Measurements from ENCODE around the gene HEBP2. TPM values are rescaled to one million over a fixed set of nuclear protein-coding genes. Genes with fewer than 3 reads are reported as not detected.

Gene HEBP2
- total RNA-seq, 1 experiment from 2014 or later: 73.1 TPM

DNA sequence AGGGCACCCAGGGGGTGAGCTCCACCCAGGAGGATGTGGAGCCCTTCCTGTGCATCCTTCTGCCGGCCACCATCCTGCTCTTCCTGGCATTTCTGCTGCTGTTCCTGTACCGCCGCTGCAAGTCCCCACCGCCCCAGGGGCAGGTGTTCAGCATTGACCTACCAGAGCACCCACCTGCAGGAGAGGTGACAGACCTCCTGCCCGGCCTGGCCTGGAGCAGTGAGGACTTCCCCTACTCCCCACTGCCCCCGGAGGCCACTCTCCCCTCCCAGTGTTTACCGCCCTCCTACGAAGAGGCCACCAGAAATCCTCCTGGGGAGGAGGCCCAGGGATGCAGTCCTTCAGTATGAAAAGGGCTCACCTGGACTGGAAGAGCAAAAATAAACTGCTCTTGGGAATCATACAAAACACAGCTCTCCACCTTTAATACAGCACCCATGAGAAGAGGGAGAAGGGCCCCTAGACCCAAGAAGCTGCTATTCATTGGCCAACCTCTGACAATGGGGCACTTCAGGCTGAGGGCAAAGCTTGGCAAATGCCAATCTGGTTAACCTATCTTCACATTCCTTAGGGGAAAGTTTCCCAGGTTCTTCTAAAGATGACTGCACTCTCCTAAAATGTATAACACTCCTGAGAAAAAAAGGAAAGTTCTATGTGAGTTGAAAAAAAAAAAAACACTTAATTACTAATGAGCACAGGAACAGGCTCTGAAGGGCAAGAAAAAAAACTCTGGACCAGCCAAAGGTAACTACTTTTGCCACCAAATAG is 21.3 kb upstream of the HEBP2 start:
- no TSS peak for BruUV-seq (replicated peaks)
- peaks cover 32% of the 10 kb centered on the region for H3K4me1 ChIP-seq
- TF ChIP-seq CTCF (IDR thresholded peaks at IDR 0.05; ENCODE audit: insufficient read depth in 1 of 2, low read depth in 1 of 2, low read length in 1 of 2, severe bottlenecking in 1 of 2, unreplicated experiment in 1 of 2): peak in 1 of 2 experiments; percentile 22
- H3K9me3 Mint-ChIP-seq (ENCODE audit: unreplicated experiment): no peaks in the 10 kb centered on the region
- H3K4me3 ChIP-seq (ENCODE audit: low read depth, low read length): no peak overlapping the region
- ChIA-PET CTCF (interaction anchor here (0.7 kb wide), 1 partner anchor 20 kb away, joined by 6 read pairs; no protein-coding TSS in a partner anchor), POLR2A (no interaction called here)
- DNase-seq: peak; percentile 60 to 63
- peaks cover 5% of the 10 kb centered on the region for H3K36me3 Mint-ChIP-seq (ENCODE audit: insufficient read depth, unreplicated experiment)
- no peaks in the 10 kb centered on the region for H3K36me3 ChIP-seq (ENCODE audit: control insufficient read depth, insufficient read depth, low read length)
- H3K9me3 ChIP-seq: no peaks in the 10 kb centered on the region; the same call in 1 of the 2 replicates
- H3K4me3 Mint-ChIP-seq (ENCODE audit: unreplicated experiment): peak overlapping the region; percentile 25
- peak overlapping the region; percentile 83 for H3K27ac Mint-ChIP-seq (ENCODE audit: unreplicated experiment)
- no peaks in the 10 kb centered on the region for H3K27me3 Mint-ChIP-seq (ENCODE audit: insufficient read depth, unreplicated experiment)
- intact Hi-C loops (cut with micrococcal nuclease; ENCODE audit: unreplicated experiment): loop anchor here (1.0 kb wide), 1 partner anchor 22 kb away; the partner anchor contains the start of gene HEBP2
- peaks cover 20% of the 10 kb centered on the region for H3K4me1 Mint-ChIP-seq (ENCODE audit: low read depth, unreplicated experiment)
- no peaks in the 10 kb centered on the region for H3K27me3 ChIP-seq (replicated peaks; ENCODE audit: control insufficient read depth, insufficient read depth, low read length)

GRCh38 chr6:138383776-138384175 is 20.2 kb upstream of the HEBP2 start:
- Histone ChIP-seq H3K9me3 (no peaks in the 10 kb centered on the region; the same call in 1 of the 2 replicates), H3K36me3 (ENCODE audit: control insufficient read depth, insufficient read depth, low read length) (no peaks in the 10 kb centered on the region), H3K4me1 (peaks cover 40% of the 10 kb centered on the region), H3K27me3 (replicated peaks; ENCODE audit: control insufficient read depth, insufficient read depth, low read length) (no peaks in the 10 kb centered on the region), H3K4me3 (ENCODE audit: low read depth, low read length) (no peak overlapping the region)
- intact Hi-C loops (cut with micrococcal nuclease; ENCODE audit: unreplicated experiment): loop anchor here (1.0 kb wide), 1 partner anchor 21 kb away; the partner anchor contains the start of gene HEBP2
- TF ChIP-seq CTCF (IDR thresholded peaks at IDR 0.05; ENCODE audit: insufficient read depth in 1 of 2, low read depth in 1 of 2, low read length in 1 of 2, severe bottlenecking in 1 of 2, unreplicated experiment in 1 of 2): no peak
- H3K4me3 Mint-ChIP-seq (ENCODE audit: unreplicated experiment): peak overlapping the region; percentile 15
- BruUV-seq (replicated peaks): no TSS peak
- H3K9me3 Mint-ChIP-seq (ENCODE audit: unreplicated experiment): no peaks in the 10 kb centered on the region
- peaks cover 5% of the 10 kb centered on the region for H3K36me3 Mint-ChIP-seq (ENCODE audit: insufficient read depth, unreplicated experiment)
- H3K4me1 Mint-ChIP-seq (ENCODE audit: low read depth, unreplicated experiment): peaks cover 28% of the 10 kb centered on the region
- CTCF ChIA-PET: interaction anchor here (1.0 kb wide), 1 partner anchor 21 kb away, joined by 5 read pairs; the partner anchor contains the start of gene HEBP2
- DNase-seq: peak; percentile 63 to 64
- POLR2A ChIA-PET: no interaction called here
- no peaks in the 10 kb centered on the region for H3K27me3 Mint-ChIP-seq (ENCODE audit: insufficient read depth, unreplicated experiment)
- H3K27ac Mint-ChIP-seq (ENCODE audit: unreplicated experiment): peak overlapping the region; percentile 83

- H3K36me3 ChIP-seq (ENCODE audit: control insufficient read depth, insufficient read depth, low read length): no peaks in the 10 kb centered on the region
- BruUV-seq (replicated peaks): no TSS peak
- Mint-ChIP-seq H3K27me3 (ENCODE audit: insufficient read depth, unreplicated experiment) (no peaks in the 10 kb centered on the region), H3K4me3 (ENCODE audit: unreplicated experiment) (no peak overlapping the region), H3K4me1 (ENCODE audit: low read depth, unreplicated experiment) (peaks cover 38% of the 10 kb centered on the region), H3K36me3 (ENCODE audit: insufficient read depth, unreplicated experiment) (peaks cover 5% of the 10 kb centered on the region), H3K27ac (ENCODE audit: unreplicated experiment) (no peak overlapping the region), H3K9me3 (ENCODE audit: unreplicated experiment) (no peaks in the 10 kb centered on the region)
- peaks cover 47% of the 10 kb centered on the region for H3K4me1 ChIP-seq
- H3K4me3 ChIP-seq (ENCODE audit: low read depth, low read length): no peak overlapping the region
- intact Hi-C loops (cut with micrococcal nuclease; ENCODE audit: unreplicated experiment): no loop called here
- H3K9me3 ChIP-seq: no peaks in the 10 kb centered on the region
- CTCF ChIA-PET: no interaction called here
- POLR2A ChIA-PET: no interaction called here
- no peak for TF ChIP-seq CTCF (IDR thresholded peaks at IDR 0.05; ENCODE audit: insufficient read depth in 1 of 2, low read depth in 1 of 2, low read length in 1 of 2, severe bottlenecking in 1 of 2, unreplicated experiment in 1 of 2)
- no peaks in the 10 kb centered on the region for H3K27me3 ChIP-seq (replicated peaks; ENCODE audit: control insufficient read depth, insufficient read depth, low read length)
- DNase-seq: no peak
These were observed 17.1 kb upstream of the HEBP2 start for GRCh38 chr6:138386897-138387296.

Measured in Caco-2 (cell line).